ENCODE data around the gene RBBP8NL.
"Not testable (repeated sequence)": the region's sequence is repeated elsewhere in the genome, so short reads cannot be mapped to it uniquely, and the experiment has no call there.

Gene RBBP8NL

GRCh38 chr20:62374331-62375152, 52.8 kb downstream of the RBBP8NL start:
- no peak for DNase-seq (ENCODE audit: low read depth)

GRCh38 chr20:62373631-62374179, 53.6 kb downstream of the RBBP8NL start:
- DNase-seq (ENCODE audit: low read depth): not testable (repeated sequence)

GRCh38 chr20:62372042-62372993, 55.0 kb downstream of the RBBP8NL start:
- no peak for DNase-seq (ENCODE audit: low read depth)

- DNase-seq (ENCODE audit: low read depth): no peak
Observed at GRCh38 chr20:62371588-62372041, 55.7 kb downstream of the RBBP8NL start.

- DNase-seq (ENCODE audit: low read depth): no peak
Observed at GRCh38 chr20:62370807-62371587, 56.3 kb downstream of the RBBP8NL start.

- peak; percentile 56 for DNase-seq (ENCODE audit: low read depth)
Observed at GRCh38 chr20:62370115-62370806, 57.1 kb downstream of the RBBP8NL start.

GRCh38 chr20:62369815-62370114, 57.6 kb downstream of the RBBP8NL start:
- DNase-seq (ENCODE audit: low read depth): no peak

GRCh38 chr20:62368976-62369814, 58.1 kb downstream of the RBBP8NL start:
- DNase-seq (ENCODE audit: low read depth): no peak

- no peak for DNase-seq (ENCODE audit: low read depth)
Observed at GRCh38 chr20:62368392-62368975, 58.9 kb downstream of the RBBP8NL start.

GRCh38 chr20:62367633-62368391, 59.5 kb downstream of the RBBP8NL start:
- no peak for DNase-seq (ENCODE audit: low read depth)

- DNase-seq (ENCODE audit: low read depth): no peak
Observed at GRCh38 chr20:62367136-62367632, 60.2 kb downstream of the RBBP8NL start, which contains the start of gene LAMA5. Gene LAMA5 (minus strand): TSS chr20:62367312. CDS start chr20:62367245, 67 bp downstream.

- DNase-seq (ENCODE audit: low read depth): no peak
Observed at GRCh38 chr20:62366370-62367135, 60.8 kb downstream of the RBBP8NL start.

- no peak for DNase-seq (ENCODE audit: low read depth)
Observed at GRCh38 chr20:62365814-62366369, 61.4 kb downstream of the RBBP8NL start.

GRCh38 chr20:62364911-62365736, 62.2 kb downstream of the RBBP8NL start:
- DNase-seq (ENCODE audit: low read depth): no peak

- DNase-seq (ENCODE audit: low read depth): no peak
Observed at GRCh38 chr20:62363920-62364851, 63.2 kb downstream of the RBBP8NL start.
